BJ (cell line): Measurements from ENCODE around the gene YPEL5. TPM values are rescaled to one million over a fixed set of nuclear protein-coding genes. Genes with fewer than 3 reads are reported as not detected.
A peak's percentile ranks its signal among the peaks of the same experiment; 100 is the strongest.

Experiments used
- CTCF ChIA-PET: fragments of 350-600 bp; formaldehyde crosslinking; extraction: SDS; loops from one replicate; lab custom pipeline; 2021; ENCODE audit warnings: antibody characterized with exemption, inconsistent platforms; lab: Yijun Ruan, JAX
- POLR2A ChIA-PET: fragments of 300-600 bp; sonication (Branson Sonifier 250); formaldehyde crosslinking; extraction: SDS; loops from one replicate; lab custom pipeline; 2021; ENCODE audit warnings: antibody characterized with exemption; lab: Charles Lee
- DNase-seq: peaks from one replicate; pipeline ENCODE4 v3.0.0-alpha.2; 2011; ENCODE audit warnings: low read depth
- H3K27me3 ChIP-seq: 2 replicates; pipeline ENCODE4 v1.6.0; 2011; ENCODE audit warnings: low read length; ENCODE audit not compliant: control insufficient read depth, insufficient read depth
- H3K36me3 ChIP-seq: 2 replicates; pipeline ENCODE4 v1.5.1; 2011; ENCODE audit warnings: low read length; ENCODE audit not compliant: control insufficient read depth, insufficient read depth
- H3K4me3 ChIP-seq: 2 replicates; pipeline ENCODE4 v1.5.1; 2011; ENCODE audit warnings: low read depth, mild to moderate bottlenecking, control low read depth, low read length
- CTCF ChIP-seq: IDR thresholded peaks from 2 replicates; pipeline ENCODE4 v1.5.1; 2011; ENCODE audit warnings: low read depth, mild to moderate bottlenecking, control low read depth, inconsistent platforms, low read length, moderate library complexity; ENCODE audit not compliant: insufficient read depth
- polyA plus RNA-seq: library from polyadenylated mRNA; depleted of rRNA; stranded (reverse); fragments of >200 nt; gene quantifications from 2 replicates; pipeline ENCODE4 v1.2.3, GENCODE V29; 2011

YPEL5 gene
- polyA plus RNA-seq, 1 experiment: 141 TPM

GRCh38 chr2:30177956-30178355, 31.1 kb downstream of the YPEL5 start:
- POLR2A ChIA-PET: no interaction called here
- Histone ChIP-seq H3K36me3 (no peaks in the 10 kb centered on the region), H3K4me3 (no peak overlapping the region), H3K27me3 (peaks cover 9% of the 10 kb centered on the region)
- CTCF ChIA-PET: interaction anchor here (1.1 to 4.5 kb wide), 4 partner anchors 13 to 534 kb away, joined by 3 to 24 read pairs (median 8); no protein-coding TSS in a partner anchor
- DNase-seq: no peak
- no peak for TF ChIP-seq CTCF

- peak; percentile 13 for DNase-seq
- Histone ChIP-seq H3K36me3 (no peaks in the 10 kb centered on the region), H3K4me3 (no peak overlapping the region), H3K27me3 (peaks cover 9% of the 10 kb centered on the region)
- POLR2A ChIA-PET: no interaction called here
- no peak for TF ChIP-seq CTCF
- CTCF ChIA-PET: interaction anchor here (0.6 to 4.5 kb wide), 4 partner anchors 14 to 1994 kb away, joined by 3 to 24 read pairs (median 6); no protein-coding TSS in a partner anchor
Observed at GRCh38 chr2:30178618-30179434, 32.0 kb downstream of the YPEL5 start.

GRCh38 chr2:30179536-30179935, 32.7 kb downstream of the YPEL5 start:
- H3K27me3 ChIP-seq: peaks cover 9% of the 10 kb centered on the region
- no peaks in the 10 kb centered on the region for H3K36me3 ChIP-seq
- ChIA-PET POLR2A (no interaction called here), CTCF (interaction anchor here (1.4 to 4.5 kb wide), 2 partner anchors 15 to 28 kb away, joined by 4 to 24 read pairs; no protein-coding TSS in a partner anchor)
- DNase-seq: no peak
- H3K4me3 ChIP-seq: no peak overlapping the region
- TF ChIP-seq CTCF: no peak

GRCh38 chr2:30180226-30180625, 33.4 kb downstream of the YPEL5 start:
- ChIA-PET CTCF (interaction anchor here (1.4 to 4.5 kb wide), 2 partner anchors 16 to 28 kb away, joined by 4 to 24 read pairs; no protein-coding TSS in a partner anchor), POLR2A (no interaction called here)
- DNase-seq: no peak
- Histone ChIP-seq H3K4me3 (no peak overlapping the region), H3K36me3 (no peaks in the 10 kb centered on the region), H3K27me3 (peaks cover 8% of the 10 kb centered on the region)
- no peak for TF ChIP-seq CTCF

- ChIA-PET CTCF (interaction anchor here (0.7 to 4.5 kb wide), 4 partner anchors 13 to 529 kb away, joined by 3 to 24 read pairs (median 4); no protein-coding TSS in a partner anchor), POLR2A (no interaction called here)
- no peak for TF ChIP-seq CTCF
- Histone ChIP-seq H3K27me3 (peaks cover 8% of the 10 kb centered on the region), H3K36me3 (no peaks in the 10 kb centered on the region), H3K4me3 (no peak overlapping the region)
- no peak for DNase-seq
Observed at GRCh38 chr2:30181176-30181575, 34.4 kb downstream of the YPEL5 start.
